ENCODE data around the gene DCDC1.

DNA sequence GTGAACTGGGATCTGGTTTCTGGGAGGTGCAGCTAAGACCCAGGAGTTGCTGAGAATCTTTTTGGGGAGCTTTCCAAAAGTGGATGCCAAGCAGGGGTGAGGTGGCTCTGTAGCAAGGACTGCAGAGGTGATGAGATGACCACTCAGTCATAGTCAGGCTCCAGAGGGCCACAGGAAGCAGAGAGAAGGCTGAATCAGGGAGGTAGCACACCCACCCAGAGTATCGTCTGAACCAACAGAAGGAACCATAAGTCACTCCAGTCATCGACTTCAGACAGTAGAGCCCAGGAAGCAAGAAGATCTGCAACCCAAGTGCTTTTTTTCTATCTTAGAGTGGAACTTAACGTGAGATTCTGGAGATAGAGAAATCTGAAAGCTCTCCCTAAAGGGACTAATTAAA lies 447.7 kb downstream of the DCDC1 start:
- TF ChIP-seq, protein P1, sequence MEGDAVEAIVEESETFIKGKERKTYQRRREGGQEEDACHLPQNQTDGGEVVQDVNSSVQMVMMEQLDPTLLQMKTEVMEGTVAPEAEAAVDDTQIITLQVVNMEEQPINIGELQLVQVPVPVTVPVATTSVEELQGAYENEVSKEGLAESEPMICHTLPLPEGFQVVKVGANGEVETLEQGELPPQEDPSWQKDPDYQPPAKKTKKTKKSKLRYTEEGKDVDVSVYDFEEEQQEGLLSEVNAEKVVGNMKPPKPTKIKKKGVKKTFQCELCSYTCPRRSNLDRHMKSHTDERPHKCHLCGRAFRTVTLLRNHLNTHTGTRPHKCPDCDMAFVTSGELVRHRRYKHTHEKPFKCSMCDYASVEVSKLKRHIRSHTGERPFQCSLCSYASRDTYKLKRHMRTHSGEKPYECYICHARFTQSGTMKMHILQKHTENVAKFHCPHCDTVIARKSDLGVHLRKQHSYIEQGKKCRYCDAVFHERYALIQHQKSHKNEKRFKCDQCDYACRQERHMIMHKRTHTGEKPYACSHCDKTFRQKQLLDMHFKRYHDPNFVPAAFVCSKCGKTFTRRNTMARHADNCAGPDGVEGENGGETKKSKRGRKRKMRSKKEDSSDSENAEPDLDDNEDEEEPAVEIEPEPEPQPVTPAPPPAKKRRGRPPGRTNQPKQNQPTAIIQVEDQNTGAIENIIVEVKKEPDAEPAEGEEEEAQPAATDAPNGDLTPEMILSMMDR (IDR thresholded peaks at IDR 0.05) = no peak
- TF ChIP-seq RAD21 (conservative IDR thresholded peaks at IDR 0.05 in 1 of 2, IDR thresholded peaks at IDR 0.05 in 1 of 2) (no peak), CHD2 (IDR thresholded peaks at IDR 0.05; ENCODE audit: low read length, partially characterized antibody) (no peak), ZFP36 (IDR thresholded peaks at IDR 0.05; ENCODE audit: borderline replicate concordance, partially characterized antibody) (no peak), POLR2AphosphoS2 (conservative IDR thresholded peaks at IDR 0.05; ENCODE audit: low read length) (no peak), SMC3 (IDR thresholded peaks at IDR 0.05) (no peak), EP300 (IDR thresholded peaks at IDR 0.05) (no peak)
- TF ChIP-seq, protein P2, sequence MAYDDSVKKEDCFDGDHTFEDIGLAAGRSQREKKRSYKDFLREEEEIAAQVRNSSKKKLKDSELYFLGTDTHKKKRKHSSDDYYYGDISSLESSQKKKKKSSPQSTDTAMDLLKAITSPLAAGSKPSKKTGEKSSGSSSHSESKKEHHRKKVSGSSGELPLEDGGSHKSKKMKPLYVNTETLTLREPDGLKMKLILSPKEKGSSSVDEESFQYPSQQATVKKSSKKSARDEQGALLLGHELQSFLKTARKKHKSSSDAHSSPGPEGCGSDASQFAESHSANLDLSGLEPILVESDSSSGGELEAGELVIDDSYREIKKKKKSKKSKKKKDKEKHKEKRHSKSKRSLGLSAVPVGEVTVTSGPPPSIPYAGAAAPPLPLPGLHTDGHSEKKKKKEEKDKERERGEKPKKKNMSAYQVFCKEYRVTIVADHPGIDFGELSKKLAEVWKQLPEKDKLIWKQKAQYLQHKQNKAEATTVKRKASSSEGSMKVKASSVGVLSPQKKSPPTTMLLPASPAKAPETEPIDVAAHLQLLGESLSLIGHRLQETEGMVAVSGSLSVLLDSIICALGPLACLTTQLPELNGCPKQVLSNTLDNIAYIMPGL (CRISPR knock-in tag; IDR thresholded peaks at IDR 0.05; ENCODE audit: borderline replicate concordance) = no peak
- TF ChIP-seq, protein P3, sequence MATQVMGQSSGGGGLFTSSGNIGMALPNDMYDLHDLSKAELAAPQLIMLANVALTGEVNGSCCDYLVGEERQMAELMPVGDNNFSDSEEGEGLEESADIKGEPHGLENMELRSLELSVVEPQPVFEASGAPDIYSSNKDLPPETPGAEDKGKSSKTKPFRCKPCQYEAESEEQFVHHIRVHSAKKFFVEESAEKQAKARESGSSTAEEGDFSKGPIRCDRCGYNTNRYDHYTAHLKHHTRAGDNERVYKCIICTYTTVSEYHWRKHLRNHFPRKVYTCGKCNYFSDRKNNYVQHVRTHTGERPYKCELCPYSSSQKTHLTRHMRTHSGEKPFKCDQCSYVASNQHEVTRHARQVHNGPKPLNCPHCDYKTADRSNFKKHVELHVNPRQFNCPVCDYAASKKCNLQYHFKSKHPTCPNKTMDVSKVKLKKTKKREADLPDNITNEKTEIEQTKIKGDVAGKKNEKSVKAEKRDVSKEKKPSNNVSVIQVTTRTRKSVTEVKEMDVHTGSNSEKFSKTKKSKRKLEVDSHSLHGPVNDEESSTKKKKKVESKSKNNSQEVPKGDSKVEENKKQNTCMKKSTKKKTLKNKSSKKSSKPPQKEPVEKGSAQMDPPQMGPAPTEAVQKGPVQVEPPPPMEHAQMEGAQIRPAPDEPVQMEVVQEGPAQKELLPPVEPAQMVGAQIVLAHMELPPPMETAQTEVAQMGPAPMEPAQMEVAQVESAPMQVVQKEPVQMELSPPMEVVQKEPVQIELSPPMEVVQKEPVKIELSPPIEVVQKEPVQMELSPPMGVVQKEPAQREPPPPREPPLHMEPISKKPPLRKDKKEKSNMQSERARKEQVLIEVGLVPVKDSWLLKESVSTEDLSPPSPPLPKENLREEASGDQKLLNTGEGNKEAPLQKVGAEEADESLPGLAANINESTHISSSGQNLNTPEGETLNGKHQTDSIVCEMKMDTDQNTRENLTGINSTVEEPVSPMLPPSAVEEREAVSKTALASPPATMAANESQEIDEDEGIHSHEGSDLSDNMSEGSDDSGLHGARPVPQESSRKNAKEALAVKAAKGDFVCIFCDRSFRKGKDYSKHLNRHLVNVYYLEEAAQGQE (IDR thresholded peaks at IDR 0.05) = no peak

All from A549 (cell line).